Measurements from ENCODE around the gene OAF.

DNA sequence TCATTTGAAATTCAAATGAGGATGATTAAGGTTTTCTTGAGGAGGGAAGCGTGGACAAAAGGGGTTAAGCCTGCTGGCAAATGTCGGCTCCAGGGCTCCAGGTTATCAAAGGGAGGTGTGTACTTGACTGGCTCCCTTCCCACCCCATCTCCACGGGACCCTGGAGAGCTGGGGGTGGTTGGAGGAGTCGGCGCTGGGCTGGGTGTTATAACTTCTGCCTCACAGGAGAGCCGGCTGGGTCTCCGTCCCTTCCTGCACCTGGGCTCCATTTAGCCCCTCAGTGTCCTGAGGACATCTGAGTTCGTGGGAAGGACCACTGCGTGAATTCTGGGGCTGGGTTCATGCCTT, 44.7 kb downstream of the OAF start:
- TF ChIP-seq, protein P1, sequence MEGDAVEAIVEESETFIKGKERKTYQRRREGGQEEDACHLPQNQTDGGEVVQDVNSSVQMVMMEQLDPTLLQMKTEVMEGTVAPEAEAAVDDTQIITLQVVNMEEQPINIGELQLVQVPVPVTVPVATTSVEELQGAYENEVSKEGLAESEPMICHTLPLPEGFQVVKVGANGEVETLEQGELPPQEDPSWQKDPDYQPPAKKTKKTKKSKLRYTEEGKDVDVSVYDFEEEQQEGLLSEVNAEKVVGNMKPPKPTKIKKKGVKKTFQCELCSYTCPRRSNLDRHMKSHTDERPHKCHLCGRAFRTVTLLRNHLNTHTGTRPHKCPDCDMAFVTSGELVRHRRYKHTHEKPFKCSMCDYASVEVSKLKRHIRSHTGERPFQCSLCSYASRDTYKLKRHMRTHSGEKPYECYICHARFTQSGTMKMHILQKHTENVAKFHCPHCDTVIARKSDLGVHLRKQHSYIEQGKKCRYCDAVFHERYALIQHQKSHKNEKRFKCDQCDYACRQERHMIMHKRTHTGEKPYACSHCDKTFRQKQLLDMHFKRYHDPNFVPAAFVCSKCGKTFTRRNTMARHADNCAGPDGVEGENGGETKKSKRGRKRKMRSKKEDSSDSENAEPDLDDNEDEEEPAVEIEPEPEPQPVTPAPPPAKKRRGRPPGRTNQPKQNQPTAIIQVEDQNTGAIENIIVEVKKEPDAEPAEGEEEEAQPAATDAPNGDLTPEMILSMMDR (IDR thresholded peaks at IDR 0.05): no peak
- TF ChIP-seq POLR2AphosphoS5 (IDR thresholded peaks at IDR 0.05; ENCODE audit: insufficient read depth in 1 of 2, low read depth in 1 of 2): no peak
